ENCODE data around the gene DLST. TPM values are rescaled to one million over a fixed set of nuclear protein-coding genes. Genes with fewer than 3 reads are reported as not detected.

DLST gene
- total and polyA plus RNA-seq, 2 of the 4 experiments (the other 2 are of a cell fraction) = 58.6 to 119 TPM

DNA sequence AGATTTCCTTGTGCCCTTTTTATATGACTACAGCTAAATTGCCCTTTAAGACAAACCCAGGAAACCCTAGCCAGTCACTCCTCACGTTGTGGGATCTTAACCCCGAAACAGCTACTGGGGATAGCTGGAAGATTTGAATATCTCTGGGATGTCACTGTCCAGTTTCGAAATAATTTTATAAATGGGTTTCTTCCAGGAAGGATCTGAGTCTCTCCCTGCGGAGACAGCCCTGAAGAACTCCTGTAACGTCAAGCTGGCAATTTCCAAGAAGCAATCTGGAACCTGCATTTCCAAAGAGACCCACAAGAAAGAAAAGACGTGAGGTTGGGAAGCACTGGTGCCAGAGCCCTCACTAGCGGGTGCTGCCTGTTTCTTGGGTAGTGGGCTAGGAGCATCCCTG is 26.7 kb upstream of the DLST start:
- Histone ChIP-seq H3K4me2 (ENCODE audit: low read depth, low read length) (no peak overlapping the region), H3K18ac (ENCODE audit: low read depth, low read length) (peak overlapping the region; percentile 2; the same call in 1 of the 2 replicates), H2AK5ac (ENCODE audit: low read depth, low read length) (no peak overlapping the region; the same call in 1 of the 2 replicates), H4K5ac (ENCODE audit: low read depth, low read length) (no peak overlapping the region), H2AFZ (replicated peaks; ENCODE audit: low read length, poor library complexity) (no peak overlapping the region), H3K4me1 (ENCODE audit: control insufficient read depth, insufficient read depth, low read length) (peaks cover 21% of the 10 kb centered on the region), H2AK9ac (replicated peaks; ENCODE audit: low read depth, low read length, poor library complexity) (no peak overlapping the region), H3K23ac (ENCODE audit: low read depth, low read length) (no peak overlapping the region), H3K27ac (ENCODE audit: insufficient read depth, low read length) (no peak overlapping the region), H3K9me3 (ENCODE audit: control insufficient read depth, insufficient read depth, low read length) (no peaks in the 10 kb centered on the region), H2BK120ac (ENCODE audit: low read depth, low read length) (no peak overlapping the region), H2BK15ac (ENCODE audit: low read depth, low read length) (no peak overlapping the region), H3K14ac (replicated peaks; ENCODE audit: low read depth, low read length) (no peak overlapping the region), H2BK20ac (ENCODE audit: low read depth, low read length) (no peak overlapping the region; the same call in 1 of the 2 replicates), H3K36me3 (ENCODE audit: control insufficient read depth, insufficient read depth, low read length) (no peaks in the 10 kb centered on the region), H3K4ac (ENCODE audit: low read depth, low read length) (no peak overlapping the region), H3K9me1 (ENCODE audit: insufficient read depth, low read length) (peaks cover 15% of the 10 kb centered on the region), H4K8ac (ENCODE audit: low read depth in 2 of 2, low read length in 2 of 2) (no peak overlapping the region), H3K9ac (ENCODE audit: low read depth, low read length) (no peak overlapping the region), H3K56ac (ENCODE audit: extremely low read depth, insufficient read depth, low read length) (no peak overlapping the region), H3K4me3 (ENCODE audit: insufficient read depth, low read depth, low read length) (no peak overlapping the region), H2BK5ac (ENCODE audit: low read depth, low read length, poor library complexity, severe bottlenecking) (no peak overlapping the region), H3K79me1 (ENCODE audit: low read depth in 1 of 2, low read length in 2 of 2) (peaks cover 0 to 4% of the 10 kb centered on the region in 2 experiments; a peak in 1 of 4 replicates), H3K27me3 (ENCODE audit: control insufficient read depth, insufficient read depth, low read length) (no peaks in the 10 kb centered on the region), H4K20me1 (ENCODE audit: insufficient read depth, low read length) (peaks cover 3% of the 10 kb centered on the region; the same call in 1 of the 2 replicates), H4K91ac (ENCODE audit: insufficient read depth, low read depth, low read length) (no peak overlapping the region)
- 100% methylated on average over 2 of the region's 7 CpGs; no CpG with 5 or more reads in 1 of the 2 experiments for WGBS, 2 experiments (ENCODE audit: extremely low coverage in 2 of 2, insufficient read length in 1 of 2)
- POLR2A ChIA-PET (ENCODE audit: unreplicated experiment) = no interaction called here
- in situ Hi-C loops (cut with MboI; ENCODE audit: low sequenced_read_pairs) = no loop called here
- intact Hi-C loops (cut with micrococcal nuclease) = no loop called here
- no peak for ATAC-seq (ENCODE audit: low read depth)
- CTCF ChIA-PET = no interaction called here
- dilution Hi-C loops (cut with HindIII; ENCODE audit: low sequenced_read_pairs, unreplicated experiment) = no loop called here
- no peak for TF ChIP-seq RCOR1 (IDR thresholded peaks at IDR 0.05; ENCODE audit: insufficient replicate concordance, low read length)
- TF ChIP-seq, protein P1, sequence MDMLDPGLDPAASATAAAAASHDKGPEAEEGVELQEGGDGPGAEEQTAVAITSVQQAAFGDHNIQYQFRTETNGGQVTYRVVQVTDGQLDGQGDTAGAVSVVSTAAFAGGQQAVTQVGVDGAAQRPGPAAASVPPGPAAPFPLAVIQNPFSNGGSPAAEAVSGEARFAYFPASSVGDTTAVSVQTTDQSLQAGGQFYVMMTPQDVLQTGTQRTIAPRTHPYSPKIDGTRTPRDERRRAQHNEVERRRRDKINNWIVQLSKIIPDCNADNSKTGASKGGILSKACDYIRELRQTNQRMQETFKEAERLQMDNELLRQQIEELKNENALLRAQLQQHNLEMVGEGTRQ (IDR thresholded peaks at IDR 0.05; ENCODE audit: low read depth, low read length) = no peak
- no peak for TF ChIP-seq SMC3 (IDR thresholded peaks at IDR 0.05; ENCODE audit: low read depth, low read length)
- TF ChIP-seq CEBPB (IDR thresholded peaks at IDR 0.05; ENCODE audit: low read depth, low read length) = no peak
- TF ChIP-seq RAD21 (IDR thresholded peaks at IDR 0.05; ENCODE audit: low read length) = no peak
- TF ChIP-seq MAFK (IDR thresholded peaks at IDR 0.05; ENCODE audit: low read depth, low read length) = no peak
- TF ChIP-seq, protein P2, sequence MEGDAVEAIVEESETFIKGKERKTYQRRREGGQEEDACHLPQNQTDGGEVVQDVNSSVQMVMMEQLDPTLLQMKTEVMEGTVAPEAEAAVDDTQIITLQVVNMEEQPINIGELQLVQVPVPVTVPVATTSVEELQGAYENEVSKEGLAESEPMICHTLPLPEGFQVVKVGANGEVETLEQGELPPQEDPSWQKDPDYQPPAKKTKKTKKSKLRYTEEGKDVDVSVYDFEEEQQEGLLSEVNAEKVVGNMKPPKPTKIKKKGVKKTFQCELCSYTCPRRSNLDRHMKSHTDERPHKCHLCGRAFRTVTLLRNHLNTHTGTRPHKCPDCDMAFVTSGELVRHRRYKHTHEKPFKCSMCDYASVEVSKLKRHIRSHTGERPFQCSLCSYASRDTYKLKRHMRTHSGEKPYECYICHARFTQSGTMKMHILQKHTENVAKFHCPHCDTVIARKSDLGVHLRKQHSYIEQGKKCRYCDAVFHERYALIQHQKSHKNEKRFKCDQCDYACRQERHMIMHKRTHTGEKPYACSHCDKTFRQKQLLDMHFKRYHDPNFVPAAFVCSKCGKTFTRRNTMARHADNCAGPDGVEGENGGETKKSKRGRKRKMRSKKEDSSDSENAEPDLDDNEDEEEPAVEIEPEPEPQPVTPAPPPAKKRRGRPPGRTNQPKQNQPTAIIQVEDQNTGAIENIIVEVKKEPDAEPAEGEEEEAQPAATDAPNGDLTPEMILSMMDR (conservative IDR thresholded peaks at IDR 0.05; ENCODE audit: low read depth, low read length) = no peak
- TF ChIP-seq FOS (IDR thresholded peaks at IDR 0.05; ENCODE audit: low read depth, low read length) = no peak
- TF ChIP-seq POLR2A (IDR thresholded peaks at IDR 0.05; ENCODE audit: low read depth, low read length) = no peak
- no peak for TF ChIP-seq RFX5 (IDR thresholded peaks at IDR 0.05; ENCODE audit: low read depth, low read length)
- no peak for TF ChIP-seq CHD1 (IDR thresholded peaks at IDR 0.05; ENCODE audit: low read depth, low read length)
- no peak for TF ChIP-seq MAZ (IDR thresholded peaks at IDR 0.05; ENCODE audit: borderline replicate concordance, low read depth, low read length)
- no peak for TF ChIP-seq BHLHE40 (IDR thresholded peaks at IDR 0.05; ENCODE audit: low read depth, low read length)
- no peak for TF ChIP-seq MXI1 (IDR thresholded peaks at IDR 0.05; ENCODE audit: borderline replicate concordance, low read depth, low read length)
- TF ChIP-seq, protein P3, sequence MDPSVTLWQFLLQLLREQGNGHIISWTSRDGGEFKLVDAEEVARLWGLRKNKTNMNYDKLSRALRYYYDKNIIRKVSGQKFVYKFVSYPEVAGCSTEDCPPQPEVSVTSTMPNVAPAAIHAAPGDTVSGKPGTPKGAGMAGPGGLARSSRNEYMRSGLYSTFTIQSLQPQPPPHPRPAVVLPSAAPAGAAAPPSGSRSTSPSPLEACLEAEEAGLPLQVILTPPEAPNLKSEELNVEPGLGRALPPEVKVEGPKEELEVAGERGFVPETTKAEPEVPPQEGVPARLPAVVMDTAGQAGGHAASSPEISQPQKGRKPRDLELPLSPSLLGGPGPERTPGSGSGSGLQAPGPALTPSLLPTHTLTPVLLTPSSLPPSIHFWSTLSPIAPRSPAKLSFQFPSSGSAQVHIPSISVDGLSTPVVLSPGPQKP (IDR thresholded peaks at IDR 0.05; ENCODE audit: borderline replicate concordance, low read depth, low read length) = no peak
- TF ChIP-seq NFE2L2 (IDR thresholded peaks at IDR 0.05; ENCODE audit: low read depth, low read length) = no peak
- no TSS peak for BruUV-seq (replicated peaks)
- no peak for DNase-seq

Measured in IMR-90 (cell line).